Epithelial cell of esophagus (primary cell): ENCODE measurements around the gene GRM6.

Source experiments
- DNase-seq: peaks from one replicate; pipeline ENCODE4 v3.0.0; 2010; ENCODE audit warnings: low read depth
- H3K4me3 ChIP-seq: 2 replicates; pipeline ENCODE4 v1.5.1; 2011; ENCODE audit warnings: mild to moderate bottlenecking, low read length, control low read depth
- CTCF ChIP-seq: IDR thresholded peaks from 2 replicates; pipeline ENCODE4 v1.5.1; 2011; ENCODE audit warnings: low read depth, mild to moderate bottlenecking, low read length, control low read depth, inconsistent platforms; ENCODE audit not compliant: insufficient read depth; ENCODE audit errors: missing control alignments

GRM6 gene

GRCh38 chr5:178998441-178998840 lies 3.3 kb upstream of the GRM6 start:
- DNase-seq = no peak
- H3K4me3 ChIP-seq = no peak overlapping the region
- TF ChIP-seq CTCF = no peak

DNA sequence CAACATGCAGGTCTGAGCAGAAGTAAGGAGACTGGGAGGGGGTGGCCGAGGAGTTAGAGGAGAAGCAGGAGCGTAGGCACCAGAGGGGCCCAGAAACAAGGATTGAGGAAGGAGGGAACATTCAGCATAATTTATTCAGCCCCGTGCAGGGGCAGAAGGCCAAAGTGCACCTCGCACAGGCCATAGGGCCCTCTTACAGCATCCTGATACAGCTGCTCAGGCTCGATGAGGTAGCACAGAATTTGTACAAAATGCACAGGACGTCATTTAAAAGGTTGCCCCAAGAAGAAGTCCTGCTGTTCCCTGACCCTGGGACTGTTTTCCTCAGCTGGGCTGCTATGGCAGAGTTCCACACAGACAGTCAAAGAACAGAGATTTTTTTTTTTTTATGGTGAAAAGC lies 2.1 kb upstream of the GRM6 start:
- TF ChIP-seq CTCF = no peak
- no peak overlapping the region for H3K4me3 ChIP-seq
- DNase-seq = no peak

GRCh38 chr5:178996156-178996555 lies 1.0 kb upstream of the GRM6 start:
- TF ChIP-seq CTCF = no peak
- no peak overlapping the region for H3K4me3 ChIP-seq
- DNase-seq = no peak

DNA sequence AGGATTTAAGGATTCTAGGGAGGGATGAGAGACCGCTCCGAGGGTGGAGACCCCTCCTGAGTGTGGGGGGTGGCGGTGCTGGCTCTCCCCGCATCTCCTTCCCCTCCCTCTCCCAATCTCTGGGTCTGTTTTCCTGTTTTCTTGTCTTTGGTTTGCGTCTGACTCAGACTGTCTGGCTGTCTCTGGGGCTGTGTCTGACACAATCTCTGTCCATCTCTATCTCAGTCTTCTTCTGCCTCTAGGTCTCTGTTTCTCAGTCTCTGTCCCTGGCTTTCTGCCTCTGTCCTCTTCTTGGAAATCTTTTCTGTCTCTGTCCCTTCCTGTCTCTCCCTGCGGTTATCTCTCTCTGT lies 196 bp upstream of the GRM6 start:
- no peak for TF ChIP-seq CTCF
- no peak for DNase-seq
- no peak overlapping the region for H3K4me3 ChIP-seq

DNA sequence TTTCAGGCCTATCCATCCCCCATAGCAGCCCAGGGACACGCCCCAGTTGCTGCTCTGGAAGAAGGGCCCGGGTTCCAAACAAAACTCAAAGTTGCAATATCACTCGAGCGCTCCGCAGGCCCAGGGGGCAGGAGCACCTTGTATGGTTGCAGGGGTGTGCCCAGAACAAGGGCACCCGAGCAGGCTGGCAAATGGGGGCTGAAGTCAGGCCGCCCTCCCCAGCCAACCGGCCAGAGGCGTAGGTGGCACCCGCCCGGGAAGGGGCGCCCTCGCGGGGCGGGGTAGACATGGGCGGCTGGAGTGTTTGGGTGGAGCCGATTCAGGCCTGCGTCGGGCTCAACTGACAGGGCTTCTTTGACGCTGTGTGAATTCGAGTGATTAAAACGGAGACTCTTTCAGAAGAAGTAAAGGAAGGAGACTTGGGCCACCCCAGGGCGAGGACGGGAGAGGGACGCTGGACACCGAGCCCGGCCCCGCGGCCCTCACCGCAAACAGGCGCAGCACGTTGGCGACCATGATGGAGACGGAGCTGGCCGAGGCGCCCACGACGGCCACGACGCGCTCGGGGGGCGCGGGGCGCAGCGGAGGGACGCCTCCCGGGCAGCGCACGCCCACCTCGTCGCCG lies 1.1 kb downstream of the GRM6 start:
- no peak for TF ChIP-seq CTCF
- no peak for DNase-seq
- no peak overlapping the region for H3K4me3 ChIP-seq

GRCh38 chr5:178993236-178993765 lies 1.8 kb downstream of the GRM6 start:
- H3K4me3 ChIP-seq = no peak overlapping the region
- DNase-seq = no peak
- TF ChIP-seq CTCF = no peak

- no peak for DNase-seq
- no peak overlapping the region for H3K4me3 ChIP-seq
- TF ChIP-seq CTCF = no peak
Observed at GRCh38 chr5:178992291-178992895, 2.7 kb downstream of the GRM6 start.
